A673 (cell line): ENCODE data around the gene MS4A3. TPM values are rescaled to one million over a fixed set of nuclear protein-coding genes. Genes with fewer than 3 reads are reported as not detected.

Experiments used
- BruUV-seq: library from RNA; stranded (reverse); fragments of 400-500 nt; replicated peaks from 2 replicates; lab custom pipeline; 2021; lab: Mats Ljungman, UMichigan
- CTCF ChIA-PET: fragments of 300-600 bp; sonication (Branson Sonifier 250); formaldehyde crosslinking; loops from one replicate; lab custom pipeline; 2022; ENCODE audit warnings: antibody characterized with exemption; lab: Charles Lee
- POLR2A ChIA-PET: fragments of 300-600 bp; sonication (Branson Sonifier 250); formaldehyde crosslinking; loops from one replicate; lab custom pipeline; 2022; ENCODE audit warnings: antibody characterized with exemption; ENCODE audit not compliant: low non-redundant PET; lab: Charles Lee
- DNase-seq: peaks from one replicate; pipeline ENCODE4 v3.0.0-alpha.2; 2015; ENCODE audit warnings: low spot score
- H3K27ac ChIP-seq: fragments of 200-600 bp; sonication (generic); 2 replicates; pipeline ENCODE4 v1.5.1; 2016; ENCODE audit warnings: mixed run types, low read depth, mild to moderate bottlenecking, mixed read lengths, antibody characterized with exemption, low read length; ENCODE audit not compliant: poor library complexity, severe bottlenecking
- H3K27me3 ChIP-seq: fragments of 200-600 bp; sonication (generic); replicated peaks from 2 replicates; pipeline ENCODE4 v1.6.1; 2017; ENCODE audit warnings: mixed run types, low read depth, mild to moderate bottlenecking, mixed read lengths, antibody characterized with exemption, low read length; ENCODE audit not compliant: insufficient read depth, poor library complexity
- H3K36me3 ChIP-seq: fragments of 200-600 bp; sonication (generic); 2 replicates; pipeline ENCODE4 v1.6.1; 2016; ENCODE audit warnings: mixed run types, mild to moderate bottlenecking, mixed read lengths, antibody characterized with exemption, low read length; ENCODE audit not compliant: insufficient read depth, poor library complexity, severe bottlenecking
- H3K4me1 ChIP-seq: fragments of 200-600 bp; sonication (generic); 2 replicates; pipeline ENCODE4 v1.6.1; 2017; ENCODE audit warnings: mixed run types, mild to moderate bottlenecking, mixed read lengths, antibody characterized with exemption, low read length; ENCODE audit not compliant: insufficient read depth, poor library complexity, severe bottlenecking
- H3K4me3 ChIP-seq: fragments of 200-600 bp; sonication (generic); 2 replicates; pipeline ENCODE4 v1.5.1; 2016; ENCODE audit warnings: low read depth, mixed run types, mild to moderate bottlenecking, mixed read lengths, low read length; ENCODE audit not compliant: poor library complexity, severe bottlenecking
- H3K9me3 ChIP-seq: fragments of 200-600 bp; sonication (generic); 2 replicates; pipeline ENCODE4 v1.6.1; 2016; ENCODE audit warnings: mixed run types, low read depth, mild to moderate bottlenecking, mixed read lengths, antibody characterized with exemption, low read length; ENCODE audit not compliant: poor library complexity, severe bottlenecking
- EZH2 ChIP-seq: fragments of 200-600 bp; sonication (generic); IDR thresholded peaks from 2 replicates; pipeline ENCODE4 v1.6.1; 2017; ENCODE audit warnings: borderline replicate concordance, low read depth, mild to moderate bottlenecking, mixed read lengths, antibody characterized with exemption, low read length; ENCODE audit not compliant: poor library complexity, severe bottlenecking
- intact Hi-C: fragments of 100-400 bp; cut with micrococcal nuclease; formaldehyde crosslinking; loops from one replicate; pipeline ENCODE4 v1.10.0; 2022; ENCODE audit not compliant: unreplicated experiment
- total RNA-seq: library from RNA; stranded (reverse); gene quantifications from 2 replicates; pipeline ENCODE4 v1.2.3, GENCODE V29; 2021
- TF ChIP-seq, protein P1 (sequence below): fragments of 300-800, 200-600 bp; sonication (generic); conservative IDR thresholded peaks from 2 replicates; pipeline ENCODE4 v1.5.1; 2017; ENCODE audit warnings: low read depth, mild to moderate bottlenecking, antibody characterized with exemption, low read length, moderate library complexity, mixed read lengths

MS4A3 gene
- total RNA-seq, 1 experiment from 2014 or later: not detected

GRCh38 chr11:60088364-60088763, 31.9 kb downstream of the MS4A3 start, which contains the start of gene MS4A2:
Gene MS4A2 (plus strand): TSS chr11:60088664. CDS start chr11:60088766, 102 bp downstream.
- Histone ChIP-seq H3K4me3 (no peak within 1 kb of the TSS), H3K27me3 (peaks cover 57% of the 10 kb centered on the region), H3K36me3 (no peaks in the 10 kb centered on the region), H3K27ac (no peak within 1 kb of the TSS), H3K4me1 (no peaks in the 10 kb centered on the region), H3K9me3 (no peaks in the 10 kb centered on the region)
- intact Hi-C loops: no loop called here
- BruUV-seq: no TSS peak
- CTCF ChIA-PET: no interaction called here
- no peak for DNase-seq
- POLR2A ChIA-PET: no interaction called here
- TF ChIP-seq, protein P1, sequence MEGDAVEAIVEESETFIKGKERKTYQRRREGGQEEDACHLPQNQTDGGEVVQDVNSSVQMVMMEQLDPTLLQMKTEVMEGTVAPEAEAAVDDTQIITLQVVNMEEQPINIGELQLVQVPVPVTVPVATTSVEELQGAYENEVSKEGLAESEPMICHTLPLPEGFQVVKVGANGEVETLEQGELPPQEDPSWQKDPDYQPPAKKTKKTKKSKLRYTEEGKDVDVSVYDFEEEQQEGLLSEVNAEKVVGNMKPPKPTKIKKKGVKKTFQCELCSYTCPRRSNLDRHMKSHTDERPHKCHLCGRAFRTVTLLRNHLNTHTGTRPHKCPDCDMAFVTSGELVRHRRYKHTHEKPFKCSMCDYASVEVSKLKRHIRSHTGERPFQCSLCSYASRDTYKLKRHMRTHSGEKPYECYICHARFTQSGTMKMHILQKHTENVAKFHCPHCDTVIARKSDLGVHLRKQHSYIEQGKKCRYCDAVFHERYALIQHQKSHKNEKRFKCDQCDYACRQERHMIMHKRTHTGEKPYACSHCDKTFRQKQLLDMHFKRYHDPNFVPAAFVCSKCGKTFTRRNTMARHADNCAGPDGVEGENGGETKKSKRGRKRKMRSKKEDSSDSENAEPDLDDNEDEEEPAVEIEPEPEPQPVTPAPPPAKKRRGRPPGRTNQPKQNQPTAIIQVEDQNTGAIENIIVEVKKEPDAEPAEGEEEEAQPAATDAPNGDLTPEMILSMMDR: no peak
- TF ChIP-seq EZH2: no peak

DNA sequence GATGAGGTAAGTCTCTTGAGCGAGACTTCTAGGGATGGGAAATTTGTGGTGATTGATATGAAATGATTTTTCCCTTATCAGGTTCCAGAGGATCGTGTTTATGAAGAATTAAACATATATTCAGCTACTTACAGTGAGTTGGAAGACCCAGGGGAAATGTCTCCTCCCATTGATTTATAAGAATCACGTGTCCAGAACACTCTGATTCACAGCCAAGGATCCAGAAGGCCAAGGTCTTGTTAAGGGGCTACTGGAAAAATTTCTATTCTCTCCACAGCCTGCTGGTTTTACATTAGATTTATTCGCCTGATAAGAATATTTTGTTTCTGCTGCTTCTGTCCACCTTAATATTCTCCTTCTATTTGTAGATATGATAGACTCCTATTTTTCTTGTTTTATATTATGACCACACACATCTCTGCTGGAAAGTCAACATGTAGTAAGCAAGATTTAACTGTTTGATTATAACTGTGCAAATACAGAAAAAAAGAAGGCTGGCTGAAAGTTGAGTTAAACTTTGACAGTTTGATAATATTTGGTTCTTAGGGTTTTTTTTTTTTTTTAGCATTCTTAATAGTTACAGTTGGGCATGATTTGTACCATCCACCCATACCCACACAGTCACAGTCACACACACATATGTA, 39.1 kb downstream of the MS4A3 start:
- no peak overlapping the region for H3K4me3 ChIP-seq
- ChIA-PET POLR2A (no interaction called here), CTCF (no interaction called here)
- TF ChIP-seq EZH2: no peak
- TF ChIP-seq, protein P1: no peak
- no peaks in the 10 kb centered on the region for H3K9me3 ChIP-seq
- H3K4me1 ChIP-seq: no peaks in the 10 kb centered on the region
- no TSS peak for BruUV-seq
- intact Hi-C loops: no loop called here
- no peaks in the 10 kb centered on the region for H3K36me3 ChIP-seq
- peaks cover 25% of the 10 kb centered on the region for H3K27me3 ChIP-seq
- no peak overlapping the region for H3K27ac ChIP-seq
- DNase-seq: no peak

DNA sequence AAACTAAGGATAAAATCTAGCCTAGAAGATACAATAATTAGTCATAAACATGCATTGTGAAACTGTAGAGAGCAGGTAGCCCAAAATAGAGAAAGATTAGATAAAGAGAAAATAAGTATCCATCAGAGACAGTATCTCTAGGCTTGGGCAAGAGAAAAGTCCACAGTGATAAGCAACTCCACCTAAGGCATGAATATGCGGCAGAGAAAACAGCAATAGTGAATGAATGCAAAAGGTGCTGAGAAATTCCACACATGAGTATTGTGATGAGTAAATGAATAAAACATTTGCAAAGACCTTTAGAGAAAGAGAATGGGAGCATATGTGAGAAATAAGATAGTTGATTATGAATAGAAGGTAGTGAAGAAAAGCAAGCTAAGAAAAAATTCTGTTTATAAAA, 40.7 kb downstream of the MS4A3 start:
- Histone ChIP-seq H3K4me1 (no peaks in the 10 kb centered on the region), H3K36me3 (no peaks in the 10 kb centered on the region), H3K27me3 (peaks cover 15% of the 10 kb centered on the region), H3K27ac (no peak overlapping the region), H3K4me3 (no peak overlapping the region), H3K9me3 (no peaks in the 10 kb centered on the region)
- no peak for TF ChIP-seq EZH2
- TF ChIP-seq, protein P1: no peak
- no TSS peak for BruUV-seq
- POLR2A ChIA-PET: no interaction called here
- no peak for DNase-seq
- CTCF ChIA-PET: no interaction called here
- intact Hi-C loops: no loop called here
